22Rv1 (cell line): Measurements from ENCODE around the gene ELAVL1.

Experiments used
- ZFX ChIP-seq: fragments of 450-650 bp; IDR thresholded peaks from 2 replicates; pipeline ENCODE4 v1.6.1; 2017; ENCODE audit warnings: antibody characterized with exemption, borderline replicate concordance
- TF ChIP-seq, protein P1 (sequence below): fragments of 450-650 bp; IDR thresholded peaks from 2 replicates; pipeline ENCODE4 v1.5.1; 2017; ENCODE audit warnings: mild to moderate bottlenecking

DNA sequence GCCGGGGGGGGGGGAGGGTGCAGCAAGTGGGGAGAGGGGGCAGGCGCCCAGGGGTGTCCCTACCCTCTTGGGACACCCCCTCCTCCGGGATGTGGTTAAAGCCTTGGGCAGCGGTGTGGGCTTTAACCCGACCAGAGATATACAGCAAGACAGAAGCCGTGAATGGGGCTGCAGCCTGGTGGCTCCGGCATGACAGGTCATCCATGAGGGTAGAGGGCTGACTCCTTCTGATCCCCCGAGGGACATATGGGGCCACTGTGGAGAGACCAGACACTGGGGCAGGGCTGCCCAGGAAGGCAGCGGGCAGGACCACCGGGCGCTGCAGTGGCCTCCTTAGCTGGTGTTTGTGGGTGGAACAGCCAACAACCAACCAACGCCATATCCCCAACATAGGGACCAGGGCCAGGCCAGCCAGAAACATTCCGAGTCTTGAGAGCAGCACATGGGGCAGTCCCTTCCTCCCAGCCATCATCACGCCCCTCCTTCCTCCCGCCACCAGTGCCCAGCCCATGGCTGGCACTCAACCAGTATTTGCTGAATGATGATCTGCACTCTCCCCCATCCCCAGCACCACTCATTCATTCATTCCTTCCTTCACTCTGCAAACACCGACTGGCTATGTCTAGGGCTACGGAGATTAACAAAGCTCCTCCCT is 18.2 kb downstream of the ELAVL1 start:
- TF ChIP-seq, protein P1, sequence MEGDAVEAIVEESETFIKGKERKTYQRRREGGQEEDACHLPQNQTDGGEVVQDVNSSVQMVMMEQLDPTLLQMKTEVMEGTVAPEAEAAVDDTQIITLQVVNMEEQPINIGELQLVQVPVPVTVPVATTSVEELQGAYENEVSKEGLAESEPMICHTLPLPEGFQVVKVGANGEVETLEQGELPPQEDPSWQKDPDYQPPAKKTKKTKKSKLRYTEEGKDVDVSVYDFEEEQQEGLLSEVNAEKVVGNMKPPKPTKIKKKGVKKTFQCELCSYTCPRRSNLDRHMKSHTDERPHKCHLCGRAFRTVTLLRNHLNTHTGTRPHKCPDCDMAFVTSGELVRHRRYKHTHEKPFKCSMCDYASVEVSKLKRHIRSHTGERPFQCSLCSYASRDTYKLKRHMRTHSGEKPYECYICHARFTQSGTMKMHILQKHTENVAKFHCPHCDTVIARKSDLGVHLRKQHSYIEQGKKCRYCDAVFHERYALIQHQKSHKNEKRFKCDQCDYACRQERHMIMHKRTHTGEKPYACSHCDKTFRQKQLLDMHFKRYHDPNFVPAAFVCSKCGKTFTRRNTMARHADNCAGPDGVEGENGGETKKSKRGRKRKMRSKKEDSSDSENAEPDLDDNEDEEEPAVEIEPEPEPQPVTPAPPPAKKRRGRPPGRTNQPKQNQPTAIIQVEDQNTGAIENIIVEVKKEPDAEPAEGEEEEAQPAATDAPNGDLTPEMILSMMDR, result no peak
- TF ChIP-seq ZFX, result no peak
